ENCODE measurements around the gene CYB5R3.
"Not testable (repeated sequence)": the region's sequence is repeated elsewhere in the genome, so short reads cannot be mapped to it uniquely, and the experiment has no call there.

The CYB5R3 gene

DNA sequence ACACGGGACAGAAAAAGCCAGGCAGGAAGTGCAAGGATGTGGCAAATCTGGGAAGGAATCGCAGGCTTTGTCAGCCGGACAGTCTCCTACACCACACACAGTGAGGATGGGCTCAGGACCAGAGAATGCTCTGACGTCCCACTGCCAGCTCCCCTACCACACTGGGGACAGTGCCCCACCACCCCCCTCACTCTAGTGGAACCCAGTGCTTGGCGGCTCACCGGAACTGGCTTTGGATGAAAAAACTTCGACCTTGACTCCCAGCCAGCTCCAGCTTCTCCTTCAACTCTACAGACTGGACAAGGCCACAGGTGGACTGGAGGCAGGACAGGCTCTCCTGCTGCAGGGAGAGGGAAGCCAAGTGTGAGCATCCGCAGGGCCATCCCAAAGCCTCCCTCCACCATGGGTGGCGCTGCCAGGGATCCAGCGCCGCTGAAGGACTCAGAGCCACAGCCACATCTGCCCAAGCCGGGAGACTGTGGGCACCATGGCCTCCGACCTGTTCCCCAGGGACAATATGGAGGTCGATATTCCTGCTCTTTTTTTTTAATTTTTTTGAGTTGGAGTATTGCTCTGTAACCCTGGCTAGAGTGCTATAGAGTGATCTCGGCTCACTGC, 71.5 kb downstream of the CYB5R3 start:
- no peak for DNase-seq (ENCODE audit: low read depth in 1 of 2, low spot score in 1 of 2)
- TF ChIP-seq, protein P1, sequence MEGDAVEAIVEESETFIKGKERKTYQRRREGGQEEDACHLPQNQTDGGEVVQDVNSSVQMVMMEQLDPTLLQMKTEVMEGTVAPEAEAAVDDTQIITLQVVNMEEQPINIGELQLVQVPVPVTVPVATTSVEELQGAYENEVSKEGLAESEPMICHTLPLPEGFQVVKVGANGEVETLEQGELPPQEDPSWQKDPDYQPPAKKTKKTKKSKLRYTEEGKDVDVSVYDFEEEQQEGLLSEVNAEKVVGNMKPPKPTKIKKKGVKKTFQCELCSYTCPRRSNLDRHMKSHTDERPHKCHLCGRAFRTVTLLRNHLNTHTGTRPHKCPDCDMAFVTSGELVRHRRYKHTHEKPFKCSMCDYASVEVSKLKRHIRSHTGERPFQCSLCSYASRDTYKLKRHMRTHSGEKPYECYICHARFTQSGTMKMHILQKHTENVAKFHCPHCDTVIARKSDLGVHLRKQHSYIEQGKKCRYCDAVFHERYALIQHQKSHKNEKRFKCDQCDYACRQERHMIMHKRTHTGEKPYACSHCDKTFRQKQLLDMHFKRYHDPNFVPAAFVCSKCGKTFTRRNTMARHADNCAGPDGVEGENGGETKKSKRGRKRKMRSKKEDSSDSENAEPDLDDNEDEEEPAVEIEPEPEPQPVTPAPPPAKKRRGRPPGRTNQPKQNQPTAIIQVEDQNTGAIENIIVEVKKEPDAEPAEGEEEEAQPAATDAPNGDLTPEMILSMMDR (IDR thresholded peaks at IDR 0.05; ENCODE audit: insufficient read depth, low read length), result no peak
- TF ChIP-seq, protein P2, sequence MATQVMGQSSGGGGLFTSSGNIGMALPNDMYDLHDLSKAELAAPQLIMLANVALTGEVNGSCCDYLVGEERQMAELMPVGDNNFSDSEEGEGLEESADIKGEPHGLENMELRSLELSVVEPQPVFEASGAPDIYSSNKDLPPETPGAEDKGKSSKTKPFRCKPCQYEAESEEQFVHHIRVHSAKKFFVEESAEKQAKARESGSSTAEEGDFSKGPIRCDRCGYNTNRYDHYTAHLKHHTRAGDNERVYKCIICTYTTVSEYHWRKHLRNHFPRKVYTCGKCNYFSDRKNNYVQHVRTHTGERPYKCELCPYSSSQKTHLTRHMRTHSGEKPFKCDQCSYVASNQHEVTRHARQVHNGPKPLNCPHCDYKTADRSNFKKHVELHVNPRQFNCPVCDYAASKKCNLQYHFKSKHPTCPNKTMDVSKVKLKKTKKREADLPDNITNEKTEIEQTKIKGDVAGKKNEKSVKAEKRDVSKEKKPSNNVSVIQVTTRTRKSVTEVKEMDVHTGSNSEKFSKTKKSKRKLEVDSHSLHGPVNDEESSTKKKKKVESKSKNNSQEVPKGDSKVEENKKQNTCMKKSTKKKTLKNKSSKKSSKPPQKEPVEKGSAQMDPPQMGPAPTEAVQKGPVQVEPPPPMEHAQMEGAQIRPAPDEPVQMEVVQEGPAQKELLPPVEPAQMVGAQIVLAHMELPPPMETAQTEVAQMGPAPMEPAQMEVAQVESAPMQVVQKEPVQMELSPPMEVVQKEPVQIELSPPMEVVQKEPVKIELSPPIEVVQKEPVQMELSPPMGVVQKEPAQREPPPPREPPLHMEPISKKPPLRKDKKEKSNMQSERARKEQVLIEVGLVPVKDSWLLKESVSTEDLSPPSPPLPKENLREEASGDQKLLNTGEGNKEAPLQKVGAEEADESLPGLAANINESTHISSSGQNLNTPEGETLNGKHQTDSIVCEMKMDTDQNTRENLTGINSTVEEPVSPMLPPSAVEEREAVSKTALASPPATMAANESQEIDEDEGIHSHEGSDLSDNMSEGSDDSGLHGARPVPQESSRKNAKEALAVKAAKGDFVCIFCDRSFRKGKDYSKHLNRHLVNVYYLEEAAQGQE (IDR thresholded peaks at IDR 0.05; ENCODE audit: insufficient replicate concordance, low read depth), result no peak
- TF ChIP-seq POLR2AphosphoS5 (IDR thresholded peaks at IDR 0.05; ENCODE audit: low read depth), result no peak
- TF ChIP-seq SPI1 (IDR thresholded peaks at IDR 0.05; ENCODE audit: borderline replicate concordance, low read depth), result no peak
- no peak overlapping the region for H3K27ac ChIP-seq (replicated peaks)
- no peaks in the 10 kb centered on the region for H3K27me3 ChIP-seq (ENCODE audit: insufficient read depth, poor library complexity, severe bottlenecking)
- no peak overlapping the region for H3K4me3 ChIP-seq (replicated peaks; ENCODE audit: insufficient read depth, low read length)

DNA sequence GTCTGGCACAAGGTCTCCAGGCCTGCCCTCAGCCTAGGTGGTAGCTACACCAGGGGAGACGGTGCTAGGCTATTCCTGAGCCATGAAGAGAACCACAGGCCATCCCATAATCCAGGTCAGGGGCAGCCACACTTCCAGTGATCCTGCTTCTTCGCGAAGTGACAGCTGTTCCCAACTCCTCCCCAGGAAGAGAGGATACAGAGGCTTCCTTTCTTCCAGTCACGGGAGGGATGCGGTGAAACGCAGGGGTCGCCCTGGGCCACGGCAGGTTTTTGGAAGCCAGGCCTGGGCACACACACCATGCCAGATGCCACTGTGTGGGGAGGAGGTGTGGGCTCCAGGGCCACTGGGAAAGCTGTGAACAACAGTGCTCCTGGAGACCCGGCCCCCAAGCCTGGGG, 72.1 kb downstream of the CYB5R3 start:
- not testable (repeated sequence) for DNase-seq (ENCODE audit: low read depth in 1 of 2, low spot score in 1 of 2); H3K27ac ChIP-seq (replicated peaks); H3K4me3 ChIP-seq (replicated peaks; ENCODE audit: insufficient read depth, low read length); H3K27me3 ChIP-seq (ENCODE audit: insufficient read depth, poor library complexity, severe bottlenecking)

DNA sequence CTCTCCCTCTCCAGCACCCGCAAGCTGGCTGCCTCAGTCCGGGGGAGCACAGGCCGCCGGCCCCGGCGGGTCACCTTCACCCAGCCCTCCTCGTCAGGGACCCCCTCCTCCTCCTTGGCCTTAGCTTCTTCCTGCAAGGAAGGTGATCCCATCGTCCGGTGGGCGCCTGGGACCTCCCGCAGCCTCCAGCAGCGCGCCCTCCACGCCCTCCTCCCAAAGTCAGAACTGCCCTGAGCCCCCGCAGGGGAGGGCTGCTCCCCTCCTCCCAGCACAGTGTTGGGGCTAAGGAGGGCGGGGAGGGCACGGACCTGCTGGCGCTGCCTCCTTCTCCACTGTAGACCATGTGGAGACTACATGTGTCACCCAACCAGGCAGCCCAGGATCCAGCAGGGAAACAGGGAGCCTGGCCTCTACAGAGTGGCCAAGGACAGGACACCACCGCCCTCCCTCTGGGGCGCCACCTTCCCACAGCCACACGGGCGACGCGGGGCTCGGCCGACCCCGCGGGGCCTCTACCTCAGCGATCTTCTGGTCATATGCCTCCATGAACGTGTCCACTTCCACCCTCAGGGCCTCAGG, 73.1 kb downstream of the CYB5R3 start:
- not testable (repeated sequence) for H3K27ac ChIP-seq (replicated peaks); DNase-seq (ENCODE audit: low read depth in 1 of 2, low spot score in 1 of 2); H3K27me3 ChIP-seq (ENCODE audit: insufficient read depth, poor library complexity, severe bottlenecking); H3K4me3 ChIP-seq (replicated peaks; ENCODE audit: insufficient read depth, low read length)

- H3K4me3 ChIP-seq (replicated peaks; ENCODE audit: insufficient read depth, low read length), result not testable (repeated sequence)
Measured at GRCh38 chr22:42574468-42574867, 74.7 kb downstream of the CYB5R3 start.

DNA sequence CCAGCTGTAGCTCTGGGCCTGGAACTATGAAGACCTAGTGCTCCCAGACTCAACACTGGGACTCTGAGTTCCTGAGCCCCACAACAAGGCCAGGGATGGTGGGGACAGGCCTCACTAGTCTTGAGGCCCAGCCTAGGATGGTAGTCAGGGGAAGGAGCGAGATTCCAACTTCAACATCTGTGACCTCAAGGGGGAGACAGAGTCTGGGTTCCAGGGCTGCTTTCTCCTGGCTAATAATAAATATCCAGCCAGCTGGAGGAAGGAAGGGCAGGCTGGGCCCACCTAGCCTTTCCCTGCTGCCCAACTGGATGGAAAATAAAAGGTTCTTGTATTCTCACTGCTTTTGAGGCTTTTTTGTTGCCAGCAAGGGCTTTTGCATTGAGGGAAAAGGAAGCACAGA, 75.1 kb downstream of the CYB5R3 start:
- H3K27me3 ChIP-seq (ENCODE audit: insufficient read depth, poor library complexity, severe bottlenecking); H3K4me3 ChIP-seq (replicated peaks; ENCODE audit: insufficient read depth, low read length); H3K27ac ChIP-seq (replicated peaks); DNase-seq (ENCODE audit: low read depth in 1 of 2, low spot score in 1 of 2): not testable (repeated sequence)

More at GRCh38 chr22:42574468-42574867, 74.7 kb downstream of the CYB5R3 start:
- H3K27ac ChIP-seq (replicated peaks); H3K27me3 ChIP-seq (ENCODE audit: insufficient read depth, poor library complexity, severe bottlenecking); DNase-seq (ENCODE audit: low read depth in 1 of 2, low spot score in 1 of 2): not testable (repeated sequence)

GRCh38 chr22:42571068-42571467, 78.1 kb downstream of the CYB5R3 start:
- H3K4me3 ChIP-seq (replicated peaks; ENCODE audit: insufficient read depth, low read length); H3K27me3 ChIP-seq (ENCODE audit: insufficient read depth, poor library complexity, severe bottlenecking); DNase-seq (ENCODE audit: low read depth in 1 of 2, low spot score in 1 of 2); H3K27ac ChIP-seq (replicated peaks): not testable (repeated sequence)

GRCh38 chr22:42570580-42570979, 78.6 kb downstream of the CYB5R3 start:
- not testable (repeated sequence) for H3K27me3 ChIP-seq (ENCODE audit: insufficient read depth, poor library complexity, severe bottlenecking)

DNA sequence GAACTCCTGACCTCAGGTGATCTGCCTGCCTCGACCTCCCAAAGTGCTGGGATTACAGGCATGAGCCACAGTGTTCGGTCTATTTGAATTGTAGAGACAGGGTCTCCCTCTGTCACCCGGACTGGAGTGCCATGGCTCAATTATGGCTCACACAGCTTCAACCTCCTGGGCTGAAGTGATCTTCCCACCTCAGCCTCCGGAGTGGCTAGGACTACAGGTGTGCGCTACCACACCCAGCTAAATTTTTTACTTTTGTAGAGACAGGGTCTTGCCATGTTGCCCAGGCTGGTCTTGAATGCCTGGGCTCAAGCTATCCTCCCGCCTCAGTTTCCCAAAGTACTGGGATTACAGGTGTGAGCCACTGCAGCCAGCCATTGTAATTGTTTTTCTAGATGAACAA, 81.2 kb downstream of the CYB5R3 start:
- H3K4me3 ChIP-seq (replicated peaks; ENCODE audit: insufficient read depth, low read length); H3K27ac ChIP-seq (replicated peaks); H3K27me3 ChIP-seq (ENCODE audit: insufficient read depth, poor library complexity, severe bottlenecking); DNase-seq (ENCODE audit: low read depth in 1 of 2, low spot score in 1 of 2): not testable (repeated sequence)

More at GRCh38 chr22:42570580-42570979, 78.6 kb downstream of the CYB5R3 start:
- H3K27ac ChIP-seq (replicated peaks); H3K4me3 ChIP-seq (replicated peaks; ENCODE audit: insufficient read depth, low read length); DNase-seq (ENCODE audit: low read depth in 1 of 2, low spot score in 1 of 2): not testable (repeated sequence)
- peak; percentile 54 for TF ChIP-seq POLR2AphosphoS5 (IDR thresholded peaks at IDR 0.05; ENCODE audit: low read depth)
